ENCODE measurements around the gene NUP98.
A peak's percentile ranks its signal among the peaks of the same experiment; 100 is the strongest.

The NUP98 gene

DNA sequence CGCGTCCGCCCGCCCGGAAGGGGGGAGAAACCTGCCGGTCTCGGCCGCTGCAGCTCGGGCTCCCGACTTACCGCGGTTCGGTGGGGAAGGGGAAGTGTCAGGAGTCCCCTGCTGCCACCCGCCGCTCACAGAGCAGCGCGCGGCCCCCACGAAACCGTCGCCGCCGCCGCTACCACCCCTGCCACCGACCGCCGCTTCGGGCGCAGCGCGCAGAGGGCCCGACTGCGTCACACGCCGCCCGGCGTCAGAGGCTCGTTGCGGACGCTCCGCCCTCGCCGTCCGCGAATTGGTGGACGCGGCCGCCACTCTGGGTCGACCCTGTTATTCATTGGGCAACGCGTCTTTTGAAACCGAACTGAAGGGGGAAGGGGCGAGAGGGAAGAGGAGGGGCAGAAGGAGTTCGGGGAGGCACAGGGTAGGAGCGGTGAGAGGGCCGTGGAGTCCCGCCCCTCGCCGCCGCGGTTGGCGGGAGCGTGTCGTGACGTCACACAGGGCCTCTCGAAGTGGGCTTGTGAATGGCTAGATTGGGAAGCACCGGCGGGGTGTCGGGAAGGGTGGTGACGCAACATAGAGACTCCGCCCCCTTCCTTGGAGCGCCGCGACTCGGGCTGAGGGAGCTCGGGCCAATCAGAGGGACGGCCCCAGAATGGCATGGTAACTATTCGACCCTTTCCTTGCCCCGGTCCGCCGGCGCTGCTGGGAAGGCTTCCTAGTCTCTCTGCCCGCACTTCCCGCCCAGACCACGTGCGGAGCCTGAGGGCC lies at the start of gene NUP98:
Gene NUP98 (minus strand): TSS at position 226 of the 762 bp plus-strand sequence. CDS start 15,437 bp downstream, outside the sequence.
- Mint-ChIP-seq H3K27ac (peak within 1 kb of the TSS; percentile 97), H3K9me3 (no peaks in the 10 kb centered on the region), H3K4me3 (peak within 1 kb of the TSS; percentile 93), H3K4me1 (peaks cover 54% of the 10 kb centered on the region), H3K27me3 (no peaks in the 10 kb centered on the region), H3K36me3 (ENCODE audit: low read depth) (peaks cover 39% of the 10 kb centered on the region)
- ATAC-seq (peak; percentile 96), DNase-seq (peak; percentile 100)

DNA sequence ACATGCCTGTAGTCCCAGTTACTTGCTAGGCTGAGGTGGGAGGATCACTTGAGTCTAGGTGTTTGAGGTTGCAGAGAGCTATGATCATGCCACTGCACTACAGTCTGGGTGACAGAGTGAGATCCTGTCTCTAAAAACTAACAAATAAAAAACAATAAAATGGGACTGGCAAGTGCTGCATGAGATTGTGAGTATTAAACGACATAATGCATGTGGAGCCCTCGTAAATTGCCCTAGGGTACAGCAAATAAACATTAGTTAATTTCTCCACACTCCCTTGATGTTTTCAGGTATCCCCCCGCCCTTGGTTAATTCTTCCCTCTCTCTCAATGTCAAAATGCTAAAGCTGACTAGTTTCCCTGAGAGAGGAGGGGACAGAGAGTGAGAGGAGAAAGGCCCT lies 48.3 kb upstream of the NUP98 start:
- Mint-ChIP-seq H3K9me3 (no peaks in the 10 kb centered on the region), H3K4me3 (no peak overlapping the region), H3K27ac (no peak overlapping the region), H3K27me3 (no peaks in the 10 kb centered on the region), H3K4me1 (peaks cover 44% of the 10 kb centered on the region), H3K36me3 (ENCODE audit: low read depth) (no peaks in the 10 kb centered on the region)
- ATAC-seq (no peak), DNase-seq (no peak)

DNA sequence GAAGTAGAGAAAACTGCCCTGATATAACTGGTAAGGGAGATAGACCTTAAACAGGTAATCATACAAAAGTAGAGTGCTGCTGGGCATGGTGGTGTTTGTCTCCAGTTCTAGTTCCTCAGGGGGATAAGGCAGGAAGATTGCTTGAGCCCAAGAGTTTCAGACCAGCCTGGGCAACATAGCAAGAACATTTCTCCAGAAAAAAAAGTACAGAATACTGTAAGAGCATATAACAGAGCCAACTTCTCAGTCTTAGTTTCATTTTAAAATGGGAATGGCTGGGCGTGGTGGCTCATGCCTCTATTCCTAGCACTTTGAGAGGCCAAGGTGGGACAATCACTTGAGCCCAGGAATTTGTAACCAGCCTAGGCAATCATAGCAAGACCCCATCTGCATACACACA lies 47.9 kb upstream of the NUP98 start:
- no peak for DNase-seq
- Mint-ChIP-seq H3K27me3 (no peaks in the 10 kb centered on the region), H3K27ac (no peak overlapping the region), H3K36me3 (ENCODE audit: low read depth) (no peaks in the 10 kb centered on the region), H3K4me1 (peaks cover 44% of the 10 kb centered on the region), H3K4me3 (no peak overlapping the region), H3K9me3 (no peaks in the 10 kb centered on the region)
- ATAC-seq: no peak

GRCh38 chr11:3843326-3843725 lies 46.0 kb upstream of the NUP98 start:
- Mint-ChIP-seq H3K27ac (peak overlapping the region; percentile 78), H3K9me3 (no peaks in the 10 kb centered on the region), H3K27me3 (no peaks in the 10 kb centered on the region), H3K36me3 (ENCODE audit: low read depth) (peaks cover 17% of the 10 kb centered on the region), H3K4me1 (peaks cover 46% of the 10 kb centered on the region), H3K4me3 (no peak overlapping the region)
- DNase-seq (no peak), ATAC-seq (no peak)

DNA sequence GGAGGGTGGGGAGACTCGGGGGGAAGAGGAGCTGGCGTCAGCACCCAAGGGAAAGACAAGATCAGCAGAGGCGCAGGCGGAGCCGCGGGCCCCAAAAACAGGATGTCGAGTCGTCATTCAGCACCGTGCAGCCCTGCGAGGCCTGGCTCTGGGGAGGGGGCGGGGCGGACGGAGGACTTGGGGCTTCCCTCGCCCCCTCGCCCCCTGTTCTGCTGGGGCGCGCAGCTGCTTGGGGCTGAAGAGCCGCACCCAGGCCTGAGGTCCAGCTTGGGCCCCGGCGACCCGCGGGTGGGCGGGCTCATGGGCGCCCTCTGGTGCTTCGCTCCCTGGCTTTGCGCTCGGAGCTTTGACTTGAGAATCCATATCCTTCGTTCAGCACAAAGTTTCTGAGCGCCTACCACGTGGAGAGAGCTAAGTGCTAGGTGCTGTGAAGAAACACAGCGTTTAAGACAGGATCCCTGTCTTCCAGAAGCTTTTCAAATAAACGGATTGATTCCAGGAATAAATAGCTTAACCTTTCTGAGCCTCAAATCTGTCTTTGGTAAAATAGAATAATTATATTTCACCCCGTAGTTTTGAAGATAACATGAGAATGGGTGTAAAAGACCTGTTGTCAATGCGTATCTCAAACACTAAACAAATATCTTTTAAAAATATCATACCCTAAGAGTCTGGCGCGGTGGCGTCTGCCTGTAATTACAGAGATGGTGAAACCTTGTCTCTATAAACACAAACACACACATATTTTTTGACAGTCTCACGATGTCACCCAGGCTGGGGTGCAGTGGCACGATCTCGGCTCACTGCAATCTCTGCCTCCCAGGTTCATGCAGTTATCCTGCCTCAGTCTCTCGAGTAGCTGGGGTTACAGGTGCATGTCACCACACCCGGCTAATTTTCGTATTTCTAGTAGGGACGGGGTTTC lies 44.3 kb upstream of the NUP98 start:
- Mint-ChIP-seq H3K4me3 (peak overlapping the region; percentile 98), H3K36me3 (ENCODE audit: low read depth) (peaks cover 29% of the 10 kb centered on the region), H3K27me3 (no peaks in the 10 kb centered on the region), H3K4me1 (peaks cover 61% of the 10 kb centered on the region), H3K9me3 (no peaks in the 10 kb centered on the region), H3K27ac (peak overlapping the region; percentile 89)
- DNase-seq (no peak), ATAC-seq (peak; percentile 86)

DNA sequence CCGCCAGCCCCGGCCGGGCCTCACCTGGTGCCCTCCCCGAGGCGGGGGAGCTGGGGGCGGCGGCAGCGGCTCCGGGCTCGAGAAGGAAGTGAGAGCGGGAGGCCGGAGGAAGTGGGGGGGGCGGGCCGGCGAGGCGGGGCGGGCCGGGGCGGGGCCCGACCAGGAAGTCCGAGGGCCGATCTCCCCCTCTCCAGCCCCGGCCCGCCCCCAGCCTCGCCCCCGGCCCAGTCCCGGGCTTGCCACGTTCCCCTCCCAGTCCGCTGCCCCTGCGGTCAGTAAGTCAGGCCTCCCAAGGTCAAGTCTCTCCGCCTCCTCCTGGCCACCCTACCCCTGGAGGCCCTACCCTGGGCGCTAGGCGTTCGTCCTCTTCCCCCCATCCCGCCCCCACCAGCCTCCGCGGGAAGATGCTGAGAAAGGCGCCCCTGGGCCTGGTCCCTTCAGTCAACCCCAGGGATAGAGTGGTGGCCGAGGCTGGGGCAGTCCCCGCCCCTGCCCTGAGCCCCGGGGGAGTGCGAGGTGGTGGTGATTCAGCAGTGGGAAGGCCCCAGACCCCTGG lies 43.6 kb upstream of the NUP98 start, which contains the start of gene RHOG:
Gene RHOG (minus strand): TSS at position 90 of the 556 bp plus-strand sequence. CDS start 12,821 bp downstream, outside the sequence.
- no peaks in the 10 kb centered on the region for H3K27me3 Mint-ChIP-seq
- ATAC-seq: peak; percentile 89
- no peaks in the 10 kb centered on the region for H3K9me3 Mint-ChIP-seq
- H3K4me3 Mint-ChIP-seq: peak within 1 kb of the TSS; percentile 98
- DNase-seq: peak; percentile 95
- H3K27ac Mint-ChIP-seq: peak within 1 kb of the TSS; percentile 96
- peaks cover 36% of the 10 kb centered on the region for H3K36me3 Mint-ChIP-seq (ENCODE audit: low read depth)
- H3K4me1 Mint-ChIP-seq: peaks cover 67% of the 10 kb centered on the region

GRCh38 chr11:3840004-3840869 lies 42.9 kb upstream of the NUP98 start:
- H3K36me3 Mint-ChIP-seq (ENCODE audit: low read depth): peaks cover 43% of the 10 kb centered on the region

GRCh38 chr11:3838504-3838903 lies 41.1 kb upstream of the NUP98 start:
- no peaks in the 10 kb centered on the region for H3K9me3 Mint-ChIP-seq
- H3K27ac Mint-ChIP-seq: peak overlapping the region; percentile 96
- no peaks in the 10 kb centered on the region for H3K27me3 Mint-ChIP-seq
- peaks cover 75% of the 10 kb centered on the region for H3K4me1 Mint-ChIP-seq
- ATAC-seq: no peak
- peaks cover 60% of the 10 kb centered on the region for H3K36me3 Mint-ChIP-seq (ENCODE audit: low read depth)
- no peak for DNase-seq
- H3K4me3 Mint-ChIP-seq: peak overlapping the region; percentile 98

More at GRCh38 chr11:3840004-3840869, 42.9 kb upstream of the NUP98 start:
- Mint-ChIP-seq H3K4me1 (peaks cover 72% of the 10 kb centered on the region), H3K27ac (peak overlapping the region; percentile 96), H3K9me3 (no peaks in the 10 kb centered on the region), H3K27me3 (no peaks in the 10 kb centered on the region), H3K4me3 (peak overlapping the region; percentile 98)
- ATAC-seq: no peak
- peak; percentile 44 for DNase-seq

GRCh38 chr11:3837793-3838192 lies 40.4 kb upstream of the NUP98 start:
- ATAC-seq (no peak), DNase-seq (no peak)
- Mint-ChIP-seq H3K36me3 (ENCODE audit: low read depth) (peaks cover 66% of the 10 kb centered on the region), H3K27ac (peak overlapping the region; percentile 96), H3K4me3 (peak overlapping the region; percentile 98), H3K27me3 (no peaks in the 10 kb centered on the region), H3K9me3 (no peaks in the 10 kb centered on the region), H3K4me1 (peaks cover 75% of the 10 kb centered on the region)

DNA sequence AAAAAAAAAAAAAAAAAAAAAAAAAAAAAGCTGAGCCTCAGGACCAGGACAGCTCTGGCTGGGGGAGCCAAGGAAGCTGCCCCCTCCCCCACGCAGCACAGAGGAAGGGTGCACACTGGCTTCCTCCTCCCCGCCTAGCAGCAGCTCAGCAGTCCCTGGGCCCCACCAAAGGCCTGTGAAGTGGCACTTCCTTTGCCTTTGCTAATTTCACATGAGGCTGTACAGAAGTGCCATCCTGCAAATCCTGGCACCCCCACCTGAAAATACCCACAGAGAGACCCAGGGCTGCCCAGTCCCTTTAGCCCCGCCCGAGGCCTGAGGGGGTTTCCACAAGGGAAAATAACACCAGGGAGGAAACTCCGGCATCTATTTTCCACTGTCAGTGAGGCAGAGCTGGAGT lies 39.5 kb upstream of the NUP98 start:
- Mint-ChIP-seq H3K9me3 (no peaks in the 10 kb centered on the region), H3K27me3 (no peaks in the 10 kb centered on the region), H3K36me3 (ENCODE audit: low read depth) (peaks cover 75% of the 10 kb centered on the region), H3K4me3 (peak overlapping the region; percentile 98), H3K4me1 (peaks cover 76% of the 10 kb centered on the region), H3K27ac (peak overlapping the region; percentile 96)
- DNase-seq (peak; percentile 62), ATAC-seq (no peak)

DNA sequence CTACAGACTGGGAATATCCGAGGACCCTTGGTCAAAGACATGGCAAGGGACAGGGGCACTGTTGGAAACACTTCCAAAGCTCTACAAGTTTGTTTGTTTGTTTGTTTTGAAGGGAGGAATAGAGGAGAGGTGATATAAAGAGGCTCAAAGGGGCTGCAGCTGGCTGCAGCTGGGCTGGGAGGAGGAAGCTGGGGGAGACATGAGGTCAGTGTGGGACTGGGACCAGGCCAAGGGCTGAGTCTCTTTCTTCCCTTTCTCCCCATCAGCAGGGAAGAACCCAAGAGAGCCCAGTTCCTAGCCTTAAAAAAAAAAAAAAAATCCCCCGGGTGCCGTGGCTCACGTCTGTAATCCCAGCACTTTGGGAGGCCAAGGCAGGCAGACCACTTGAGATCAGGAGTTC lies 38.4 kb upstream of the NUP98 start:
- ATAC-seq: no peak
- Mint-ChIP-seq H3K4me1 (peaks cover 84% of the 10 kb centered on the region), H3K36me3 (ENCODE audit: low read depth) (peaks cover 86% of the 10 kb centered on the region), H3K4me3 (peak overlapping the region; percentile 98), H3K27me3 (no peaks in the 10 kb centered on the region), H3K27ac (peak overlapping the region; percentile 96), H3K9me3 (no peaks in the 10 kb centered on the region)
- DNase-seq: no peak

- peak overlapping the region; percentile 96 for H3K27ac Mint-ChIP-seq
- peak overlapping the region; percentile 98 for H3K4me3 Mint-ChIP-seq
- H3K9me3 Mint-ChIP-seq: no peaks in the 10 kb centered on the region
- no peaks in the 10 kb centered on the region for H3K27me3 Mint-ChIP-seq
- peaks cover 91% of the 10 kb centered on the region for H3K4me1 Mint-ChIP-seq
- H3K36me3 Mint-ChIP-seq (ENCODE audit: low read depth): peaks cover 92% of the 10 kb centered on the region
- DNase-seq: no peak
- ATAC-seq: no peak
Measured at GRCh38 chr11:3834664-3835461, 37.5 kb upstream of the NUP98 start.

DNA sequence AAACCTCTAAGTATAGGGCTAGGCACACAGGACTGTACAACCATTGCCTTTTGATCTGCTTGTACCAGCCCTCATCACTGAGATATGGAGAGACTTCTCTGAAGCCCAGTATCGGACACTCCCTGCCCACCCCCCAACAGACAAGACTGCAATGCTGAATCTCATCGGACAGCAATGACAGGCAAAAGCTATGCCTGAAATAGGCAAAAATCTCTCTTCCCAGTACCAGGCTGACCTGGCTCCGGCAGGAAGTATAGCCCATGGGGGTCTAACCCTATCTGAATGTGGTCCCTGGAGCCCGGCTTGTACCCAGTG lies 37.0 kb upstream of the NUP98 start:
- H3K9me3 Mint-ChIP-seq: no peaks in the 10 kb centered on the region
- H3K27ac Mint-ChIP-seq: peak overlapping the region; percentile 96
- DNase-seq (no peak), ATAC-seq (no peak)
- H3K36me3 Mint-ChIP-seq (ENCODE audit: low read depth): peaks cover 89% of the 10 kb centered on the region
- no peaks in the 10 kb centered on the region for H3K27me3 Mint-ChIP-seq
- peaks cover 90% of the 10 kb centered on the region for H3K4me1 Mint-ChIP-seq
- peak overlapping the region; percentile 98 for H3K4me3 Mint-ChIP-seq

Data from activated naive CD8-positive, alpha-beta T cell treated with anti-CD3 and anti-CD28 coated beads, Interleukin-2, amount 50 U/mL, for 24 hours (primary cell).